HepG2 (cell line): ENCODE data around the gene KRT33A. TPM values are rescaled to one million over a fixed set of nuclear protein-coding genes. Genes with fewer than 3 reads are reported as not detected.

Source experiments
- ATAC-seq: fragments of 200-7000 bp; cut with Tn5 transposase; 3 replicates; pipeline ENCODE4 v1.9.1; 2020; ENCODE audit warnings: mild to moderate bottlenecking, moderate library complexity
- BruUV-seq: library from RNA; stranded (reverse); fragments of 400-500 nt; replicated peaks from 2 replicates; lab custom pipeline; 2021; lab: Mats Ljungman, UMichigan
- CTCF ChIA-PET: fragments of 300-600 bp; formaldehyde crosslinking; extraction: SDS; loops from one replicate; lab custom pipeline; 2021; ENCODE audit warnings: low total read pairs, inconsistent platforms, low intra/inter-chr PET ratio; lab: Yijun Ruan, JAX
- POLR2A ChIA-PET: fragments of 350-600 bp; sonication (Branson Sonifier 250); formaldehyde crosslinking; loops from one replicate; lab custom pipeline; 2020; ENCODE audit warnings: antibody characterized with exemption, inconsistent platforms; lab: Yijun Ruan, JAX
- DNase-seq: peaks from one replicate; pipeline ENCODE4 v3.0.0-alpha.2; 2015; ENCODE audit warnings: low spot score
- FAIRE-seq: peaks from 3 replicates; lab custom pipeline; 2011; peaks lifted over from hg19 to GRCh38; lab: Jason Lieb, UNC
- H2AFZ ChIP-seq: one replicate; pipeline ENCODE4 v1.6.1; 2011; ENCODE audit warnings: low read length, inconsistent platforms
- H3K27ac ChIP-seq: fragments of 300-600 bp; 3 replicates; pipeline ENCODE4 v1.8.0; 2011; ENCODE audit warnings: mixed run types, mild to moderate bottlenecking, mixed read lengths, low read length, inconsistent platforms; ENCODE audit not compliant: insufficient read depth; ENCODE audit errors: extremely low read length
- H3K27me3 ChIP-seq, 2 experiments: fragments of 200-600 bp in 1 of 2; 2 replicates in 1 of 2; 3 replicates in 1 of 2; pipeline versions ENCODE4 v1.6.0 to v1.8.0; 2011; ENCODE audit warnings: low read length in 2 of 2, mild to moderate bottlenecking in 2 of 2, moderate library complexity in 2 of 2, inconsistent platforms in 1 of 2; ENCODE audit not compliant: insufficient read depth in 2 of 2, control insufficient read depth in 1 of 2
- H3K36me3 ChIP-seq, 2 experiments: fragments of 200-600 bp in 1 of 2; replicated peaks in 1 of 2; 2 replicates in 1 of 2; 3 replicates in 1 of 2; pipeline versions ENCODE4 v1.5.1 to v1.8.0; 2011; ENCODE audit warnings: low read length in 2 of 2, inconsistent platforms in 1 of 2; ENCODE audit not compliant: insufficient read depth in 2 of 2, control insufficient read depth in 1 of 2
- H3K4me1 ChIP-seq: 2 replicates; pipeline ENCODE4 v1.5.1; 2012; ENCODE audit warnings: low read length, inconsistent platforms; ENCODE audit not compliant: insufficient read depth
- H3K4me2 ChIP-seq: 2 replicates; pipeline ENCODE4 v1.6.0; 2011; ENCODE audit warnings: low read depth, low read length, inconsistent platforms
- H3K4me3 ChIP-seq, 3 experiments: fragments of 200-600 bp in 1 of 3; sonication (generic), shearing (Covaris generic) in 1 of 3; replicated peaks in 1 of 3; 2 replicates each; pipeline ENCODE4 v1.5.1; 2011 to 2016; ENCODE audit warnings: low read length in 3 of 3, inconsistent platforms in 2 of 3, low read depth in 2 of 3, mild to moderate bottlenecking in 2 of 3, control low read depth in 1 of 3, mixed read lengths in 1 of 3; ENCODE audit not compliant: insufficient read depth in 1 of 3
- H3K79me2 ChIP-seq: one replicate; pipeline ENCODE4 v1.6.1; 2011; ENCODE audit warnings: low read length, inconsistent platforms; ENCODE audit not compliant: insufficient read depth
- H3K9ac ChIP-seq: 2 replicates; pipeline ENCODE4 v1.6.0; 2011; ENCODE audit warnings: mild to moderate bottlenecking, low read depth, low read length, inconsistent platforms; ENCODE audit not compliant: insufficient read depth
- H3K9me3 ChIP-seq: 2 replicates; pipeline ENCODE4 v1.5.1; 2012; ENCODE audit warnings: mild to moderate bottlenecking, low read length
- H4K20me1 ChIP-seq: 2 replicates; pipeline ENCODE4 v1.6.0; 2011; ENCODE audit warnings: inconsistent platforms, mild to moderate bottlenecking, low read length, moderate library complexity; ENCODE audit not compliant: insufficient read depth
- BHLHE40 ChIP-seq: IDR thresholded peaks from 2 replicates; pipeline ENCODE4 v1.6.1; 2011; ENCODE audit warnings: low read length, improper control_type of control experiment
- KDM6A ChIP-seq: IDR thresholded peaks from 2 replicates; pipeline ENCODE4 v1.6.1; 2016; ENCODE audit warnings: low read depth
- MAF1 ChIP-seq: sonication (generic); formaldehyde crosslinking; IDR thresholded peaks from 2 replicates; pipeline ENCODE4 v1.5.0; 2020; ENCODE audit warnings: missing genetic modification reagents, borderline replicate concordance
- MXD1 ChIP-seq: sonication (generic); formaldehyde crosslinking; IDR thresholded peaks from 2 replicates; pipeline ENCODE4 v1.4.0; 2020; ENCODE audit warnings: mild to moderate bottlenecking, missing genetic modification reagents
- NPAS2 ChIP-seq: sonication (generic); formaldehyde crosslinking; IDR thresholded peaks from 2 replicates; pipeline ENCODE4 v1.8.0; 2022; ENCODE audit warnings: mild to moderate bottlenecking, missing genetic modification reagents, borderline replicate concordance
- PAX8 ChIP-seq: sonication (generic); formaldehyde crosslinking; IDR thresholded peaks from 2 replicates; pipeline ENCODE4 v1.8.0; 2022; ENCODE audit warnings: mild to moderate bottlenecking, missing genetic modification reagents, borderline replicate concordance
- RARG ChIP-seq: sonication (generic); formaldehyde crosslinking; IDR thresholded peaks from 2 replicates; pipeline ENCODE4 v1.4.0; 2020; ENCODE audit warnings: low read depth, mild to moderate bottlenecking, missing genetic modification reagents
- RBM22 ChIP-seq: fragments of 200-400 bp; formaldehyde crosslinking; optimal IDR thresholded peaks from 2 replicates; pipeline ENCODE3; 2017; ENCODE audit warnings: mild to moderate bottlenecking, low read length, moderate library complexity
- SMARCE1 ChIP-seq: fragments of 450-650 bp; IDR thresholded peaks from 2 replicates; pipeline ENCODE4 v1.6.1; 2017; ENCODE audit warnings: borderline replicate concordance
- ZKSCAN5 ChIP-seq: sonication (generic); formaldehyde crosslinking; IDR thresholded peaks from 2 replicates; pipeline ENCODE4 v1.5.1; 2020; ENCODE audit warnings: mild to moderate bottlenecking, missing genetic modification reagents
- ZMYM4 ChIP-seq: sonication (generic); formaldehyde crosslinking; IDR thresholded peaks from 2 replicates; pipeline ENCODE4 v1.8.1; 2023; ENCODE audit warnings: mild to moderate bottlenecking, missing genetic modification reagents
- ZNF510 ChIP-seq: sonication (generic); formaldehyde crosslinking; IDR thresholded peaks from 2 replicates; pipeline ENCODE4 v1.4.0; 2020; ENCODE audit warnings: low read depth, mild to moderate bottlenecking, missing genetic modification reagents
- ZNF691 ChIP-seq: sonication (generic); formaldehyde crosslinking; IDR thresholded peaks from 2 replicates; pipeline ENCODE4 v1.4.0; 2020; ENCODE audit warnings: missing genetic modification reagents, low read depth, mild to moderate bottlenecking, borderline replicate concordance
- ZNF878 ChIP-seq: sonication (generic); formaldehyde crosslinking; IDR thresholded peaks from 2 replicates; pipeline ENCODE4 v1.8.1; 2023; ENCODE audit warnings: mild to moderate bottlenecking, missing genetic modification reagents, moderate library complexity
- WGBS: methylation state at CpG from one replicate; pipeline ENCODE4 v1.1.6; 2017; ENCODE audit warnings: low lambda C conversion rate; 5-methylcytosine and 5-hydroxymethylcytosine counted together
- in situ Hi-C: cut with HindIII; loops from 2 replicates; pipeline ENCODE4 v1.10.0; 2017; ENCODE audit warnings: low pct_unique_long_range_greater_than_20kb; ENCODE audit not compliant: extremely low pct_ligation_motif_present
- intact Hi-C: fragments of 100-400 bp; cut with micrococcal nuclease; formaldehyde crosslinking; loops from one replicate; pipeline ENCODE4 v1.10.0; 2022; ENCODE audit not compliant: unreplicated experiment
- polyA plus RNA-seq, 8 experiments: library from polyadenylated mRNA; depleted of rRNA in 3 of 8; stranded (reverse) in 7 of 8; unstranded in 1 of 8; fragments of >200 nt; fragmentation: Illumina TruSeq in 4 of 8; extraction: Trizol in 4 of 8; gene quantifications; 2 replicates each; pipeline versions ENCODE4 v1.2.1 to v1.2.3, GENCODE V29; 2011 to 2016; ENCODE audit warnings: low read depth in 4 of 8, missing spikeins in 1 of 8, mixed read lengths in 1 of 8; ENCODE audit not compliant: insufficient read depth in 1 of 8
- total RNA-seq, 5 experiments: library from RNA; depleted of rRNA; stranded (reverse); fragments of >200 nt; fragmentation: Illumina TruSeq; extraction: Trizol; gene quantifications; 2 replicates each; pipeline ENCODE4 v1.2.3, GENCODE V29; 2016; ENCODE audit warnings: low read depth in 1 of 5
- TF ChIP-seq, protein P1 (sequence below): sonication (generic); formaldehyde crosslinking; IDR thresholded peaks from 2 replicates; pipeline ENCODE4 v1.4.0; 2020; ENCODE audit warnings: missing genetic modification reagents
- TF ChIP-seq, protein P2 (sequence below): sonication (generic); formaldehyde crosslinking; IDR thresholded peaks from 2 replicates; pipeline ENCODE4 v1.5.0; 2020; ENCODE audit warnings: mild to moderate bottlenecking, missing genetic modification reagents

Gene KRT33A
- total and polyA plus RNA-seq, 2 of the 13 experiments (the other 11 are each of a cell fraction or from before 2014, with no cell fraction given), result not detected

GRCh38 chr17:41332239-41332638, 18.4 kb downstream of the KRT33A start:
- in situ Hi-C loops (no loop called here), intact Hi-C loops (no loop called here)
- no peaks in the 10 kb centered on the region for H4K20me1 ChIP-seq
- ATAC-seq (no peak), DNase-seq (no peak), FAIRE-seq (no peak)
- H3K9me3 ChIP-seq, result no peaks in the 10 kb centered on the region
- no peak for TF ChIP-seq ZMYM4 (CRISPR knock-in tag)
- no peak for TF ChIP-seq ZNF691 (CRISPR knock-in tag)
- TF ChIP-seq BHLHE40, result no peak
- no peak for TF ChIP-seq NPAS2 (CRISPR knock-in tag)
- TF ChIP-seq, protein P1, sequence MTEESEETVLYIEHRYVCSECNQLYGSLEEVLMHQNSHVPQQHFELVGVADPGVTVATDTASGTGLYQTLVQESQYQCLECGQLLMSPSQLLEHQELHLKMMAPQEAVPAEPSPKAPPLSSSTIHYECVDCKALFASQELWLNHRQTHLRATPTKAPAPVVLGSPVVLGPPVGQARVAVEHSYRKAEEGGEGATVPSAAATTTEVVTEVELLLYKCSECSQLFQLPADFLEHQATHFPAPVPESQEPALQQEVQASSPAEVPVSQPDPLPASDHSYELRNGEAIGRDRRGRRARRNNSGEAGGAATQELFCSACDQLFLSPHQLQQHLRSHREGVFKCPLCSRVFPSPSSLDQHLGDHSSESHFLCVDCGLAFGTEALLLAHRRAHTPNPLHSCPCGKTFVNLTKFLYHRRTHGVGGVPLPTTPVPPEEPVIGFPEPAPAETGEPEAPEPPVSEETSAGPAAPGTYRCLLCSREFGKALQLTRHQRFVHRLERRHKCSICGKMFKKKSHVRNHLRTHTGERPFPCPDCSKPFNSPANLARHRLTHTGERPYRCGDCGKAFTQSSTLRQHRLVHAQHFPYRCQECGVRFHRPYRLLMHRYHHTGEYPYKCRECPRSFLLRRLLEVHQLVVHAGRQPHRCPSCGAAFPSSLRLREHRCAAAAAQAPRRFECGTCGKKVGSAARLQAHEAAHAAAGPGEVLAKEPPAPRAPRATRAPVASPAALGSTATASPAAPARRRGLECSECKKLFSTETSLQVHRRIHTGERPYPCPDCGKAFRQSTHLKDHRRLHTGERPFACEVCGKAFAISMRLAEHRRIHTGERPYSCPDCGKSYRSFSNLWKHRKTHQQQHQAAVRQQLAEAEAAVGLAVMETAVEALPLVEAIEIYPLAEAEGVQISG, result no peak
- TF ChIP-seq RARG (CRISPR knock-in tag), result no peak
- no peak for TF ChIP-seq KDM6A (CRISPR knock-in tag)
- no peak for TF ChIP-seq RBM22
- no peak for TF ChIP-seq SMARCE1
- no peak for TF ChIP-seq MAF1 (CRISPR knock-in tag)
- TF ChIP-seq PAX8, result no peak
- TF ChIP-seq, protein P2, sequence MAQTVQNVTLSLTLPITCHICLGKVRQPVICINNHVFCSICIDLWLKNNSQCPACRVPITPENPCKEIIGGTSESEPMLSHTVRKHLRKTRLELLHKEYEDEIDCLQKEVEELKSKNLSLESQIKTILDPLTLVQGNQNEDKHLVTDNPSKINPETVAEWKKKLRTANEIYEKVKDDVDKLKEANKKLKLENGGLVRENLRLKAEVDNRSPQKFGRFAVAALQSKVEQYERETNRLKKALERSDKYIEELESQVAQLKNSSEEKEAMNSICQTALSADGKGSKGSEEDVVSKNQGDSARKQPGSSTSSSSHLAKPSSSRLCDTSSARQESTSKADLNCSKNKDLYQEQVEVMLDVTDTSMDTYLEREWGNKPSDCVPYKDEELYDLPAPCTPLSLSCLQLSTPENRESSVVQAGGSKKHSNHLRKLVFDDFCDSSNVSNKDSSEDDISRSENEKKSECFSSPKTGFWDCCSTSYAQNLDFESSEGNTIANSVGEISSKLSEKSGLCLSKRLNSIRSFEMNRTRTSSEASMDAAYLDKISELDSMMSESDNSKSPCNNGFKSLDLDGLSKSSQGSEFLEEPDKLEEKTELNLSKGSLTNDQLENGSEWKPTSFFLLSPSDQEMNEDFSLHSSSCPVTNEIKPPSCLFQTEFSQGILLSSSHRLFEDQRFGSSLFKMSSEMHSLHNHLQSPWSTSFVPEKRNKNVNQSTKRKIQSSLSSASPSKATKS (CRISPR knock-in tag), result no peak
- no peak for TF ChIP-seq ZNF510 (CRISPR knock-in tag)
- TF ChIP-seq ZNF878 (CRISPR knock-in tag), result no peak
- no peak for TF ChIP-seq ZKSCAN5 (CRISPR knock-in tag)
- TF ChIP-seq MXD1 (CRISPR knock-in tag), result no peak
- 3% methylated on average over 2 of the region's 2 CpGs for WGBS
- no peak overlapping the region for H3K9ac ChIP-seq
- ChIA-PET CTCF (no interaction called here), POLR2A (no interaction called here)
- no peak overlapping the region for H2AFZ ChIP-seq
- no peaks in the 10 kb centered on the region for H3K79me2 ChIP-seq
- no peak overlapping the region for H3K4me3 ChIP-seq
- H3K27me3 ChIP-seq, result peaks cover 0 to 13% of the 10 kb centered on the region in 2 experiments; a peak in 2 of 5 replicates
- BruUV-seq, result no TSS peak
- H3K27ac ChIP-seq, result no peak overlapping the region
- no peak overlapping the region for H3K4me2 ChIP-seq
- no peaks in the 10 kb centered on the region for H3K36me3 ChIP-seq
- no peaks in the 10 kb centered on the region for H3K4me1 ChIP-seq
